Fibroblast of lung (primary cell): ENCODE measurements around the gene RACGAP1.

Source experiments
- CTCF ChIP-seq, 2 donors: IDR thresholded peaks in 1 of 2; conservative IDR thresholded peaks in 1 of 2; 1 replicate in 1 of 2; 2 replicates in 1 of 2; pipeline ENCODE4 v1.5.1; 2011 to 2012; ENCODE audit warnings: low read length in 2 of 2, control low read depth in 1 of 2, inconsistent platforms in 1 of 2, low read depth in 1 of 2, mild to moderate bottlenecking in 1 of 2
- EZH2 ChIP-seq: IDR thresholded peaks from 2 replicates; pipeline ENCODE4 v1.5.1; 2012; ENCODE audit warnings: low read length, control low read depth, mild to moderate bottlenecking; ENCODE audit errors: missing control alignments

GRCh38 chr12:50032854-50033581, 7.7 kb upstream of the RACGAP1 start:
- TF ChIP-seq CTCF (conservative IDR thresholded peaks at IDR 0.05 in 1 of 2, IDR thresholded peaks at IDR 0.05 in 1 of 2; ENCODE audit: low read depth in 1 of 2, low read length in 2 of 2) (no peak), EZH2 (no peak)
